Hepatocyte (in vitro differentiated cells): ENCODE results near the gene TCEAL5. TPM values are rescaled to one million over a fixed set of nuclear protein-coding genes. Genes with fewer than 3 reads are reported as not detected.

Experiments used
- DNase-seq: peaks from one replicate; pipeline ENCODE4 v3.0.0-alpha.2; 2016; ENCODE audit warnings: low spot score
- H2AFZ ChIP-seq: fragments of 200-600 bp; sonication (generic); 2 replicates; pipeline ENCODE4 v1.6.0; 2016; ENCODE audit warnings: antibody characterized with exemption, mild to moderate bottlenecking
- H3K27ac ChIP-seq: fragments of 200-600 bp; sonication (generic); 2 replicates; pipeline ENCODE4 v1.5.1; 2016; ENCODE audit warnings: mild to moderate bottlenecking
- H3K27me3 ChIP-seq: fragments of 200-600 bp; sonication (generic); 2 replicates; pipeline ENCODE4 v1.6.1; 2016
- H3K36me3 ChIP-seq: fragments of 200-600 bp; sonication (generic); replicated peaks from 2 replicates; pipeline ENCODE4 v1.5.1; 2016; ENCODE audit warnings: low read depth; ENCODE audit not compliant: insufficient read depth
- H3K4me1 ChIP-seq: fragments of 200-600 bp; sonication (generic); 2 replicates; pipeline ENCODE4 v1.5.1; 2016; ENCODE audit warnings: mild to moderate bottlenecking, moderate library complexity; ENCODE audit not compliant: insufficient read depth
- H3K4me2 ChIP-seq: fragments of 200-600 bp; sonication (generic); 2 replicates; pipeline ENCODE4 v1.6.0; 2016
- H3K4me3 ChIP-seq: fragments of 200-600 bp; sonication (generic); 2 replicates; pipeline ENCODE4 v1.5.1; 2016; ENCODE audit warnings: mild to moderate bottlenecking
- H3K79me2 ChIP-seq: fragments of 200-600 bp; sonication (generic); 2 replicates; pipeline ENCODE4 v1.6.0; 2017; ENCODE audit warnings: mild to moderate bottlenecking
- H3K9me2 ChIP-seq: fragments of 200-600 bp; sonication (generic); replicated peaks from 2 replicates; pipeline ENCODE4 v1.6.0; 2017; ENCODE audit warnings: mild to moderate bottlenecking; ENCODE audit not compliant: insufficient read depth
- H3K9me3 ChIP-seq: fragments of 200-600 bp; sonication (generic); 2 replicates; pipeline ENCODE4 v1.5.1; 2016; ENCODE audit warnings: low read depth, mild to moderate bottlenecking
- H4K20me1 ChIP-seq: fragments of 200-600 bp; sonication (generic); 2 replicates; pipeline ENCODE4 v1.6.0; 2016; ENCODE audit warnings: mild to moderate bottlenecking; ENCODE audit not compliant: insufficient read depth, poor library complexity, severe bottlenecking
- CTCF ChIP-seq: fragments of 200-600 bp; sonication (generic); IDR thresholded peaks from 2 replicates; pipeline ENCODE4 v1.5.1; 2016; ENCODE audit warnings: antibody characterized with exemption, mild to moderate bottlenecking; ENCODE audit not compliant: poor library complexity
- EZH2 ChIP-seq: fragments of 200-600 bp; sonication (generic); IDR thresholded peaks from 2 replicates; pipeline ENCODE4 v1.6.1; 2016; ENCODE audit warnings: antibody characterized with exemption, mild to moderate bottlenecking, borderline replicate concordance
- EZH2phosphoT487 ChIP-seq: fragments of 200-600 bp; sonication (generic); IDR thresholded peaks from one replicate; pipeline ENCODE4 v1.6.1; 2018; ENCODE audit warnings: antibody characterized with exemption, mild to moderate bottlenecking, low read depth, moderate library complexity; ENCODE audit not compliant: unreplicated experiment, severe bottlenecking
- WGBS: methylation state at CpG from one replicate; pipeline ENCODE4 v1.1.6; 2016; ENCODE audit warnings: low lambda C conversion rate; ENCODE audit errors: missing lambda C conversion rate; 5-methylcytosine and 5-hydroxymethylcytosine counted together
- polyA plus RNA-seq: library from polyadenylated mRNA; unstranded; fragments of >200 nt; fragmentation: Nextera tagmentation; extraction: Ambion mirVana; gene quantifications from 2 replicates; pipeline ENCODE4 v1.2.1, GENCODE V29; 2016
- total RNA-seq: library from RNA; depleted of rRNA; stranded (reverse); fragments of >200 nt; gene quantifications from 2 replicates; pipeline ENCODE4 v1.2.3, GENCODE V29; 2014

The TCEAL5 gene
- total RNA-seq (not detected in 2 replicates), polyA plus RNA-seq (0.17 TPM in 1 of 2 replicates, not detected in the other)

- H4K20me1 ChIP-seq = no peaks in the 10 kb centered on the region
- WGBS = 70% methylated on average over 16 of the region's 17 CpGs
- H3K36me3 ChIP-seq = no peaks in the 10 kb centered on the region
- no peak for DNase-seq
- H3K27me3 ChIP-seq = no peaks in the 10 kb centered on the region
- H3K79me2 ChIP-seq = no peaks in the 10 kb centered on the region
- TF ChIP-seq EZH2phosphoT487 = no peak
- no peak for TF ChIP-seq EZH2
- TF ChIP-seq CTCF = no peak
- H3K9me2 ChIP-seq = no peaks in the 10 kb centered on the region
- no peak within 1 kb of the TSS for H2AFZ ChIP-seq
- H3K27ac ChIP-seq = no peak within 1 kb of the TSS
- H3K4me3 ChIP-seq = no peak within 1 kb of the TSS
- H3K4me2 ChIP-seq = no peak within 1 kb of the TSS
- no peaks in the 10 kb centered on the region for H3K9me3 ChIP-seq
- no peaks in the 10 kb centered on the region for H3K4me1 ChIP-seq
Observed at GRCh38 chrX:103276581-103277002, at the start of gene TCEAL5. TSS of gene TCEAL5 (minus strand) at chrX:103276750. CDS start at chrX:103274563, 2,187 bp downstream.

- Histone ChIP-seq H3K4me2 (peak overlapping the region; percentile 71), H2AFZ (peak overlapping the region; percentile 46)
Observed at GRCh38 chrX:103311399-103311780, 34.8 kb upstream of the TCEAL5 start.

GRCh38 chrX:103310555-103311398, 34.2 kb upstream of the TCEAL5 start, which contains the start of gene BEX2:
TSS of gene BEX2 (minus strand) at chrX:103310990. CDS start at chrX:103309976, 1,014 bp downstream.
- Histone ChIP-seq H3K36me3 (no peaks in the 10 kb centered on the region), H2AFZ (peak within 1 kb of the TSS; percentile 63), H3K79me2 (no peaks in the 10 kb centered on the region), H3K4me1 (no peaks in the 10 kb centered on the region), H3K27ac (peak within 1 kb of the TSS; percentile 53), H3K9me3 (no peaks in the 10 kb centered on the region), H3K9me2 (no peaks in the 10 kb centered on the region), H3K4me2 (peak within 1 kb of the TSS; percentile 71), H4K20me1 (no peaks in the 10 kb centered on the region), H3K4me3 (peak within 1 kb of the TSS; percentile 58), H3K27me3 (no peaks in the 10 kb centered on the region)
- DNase-seq = peak; percentile 90
- WGBS = 41% methylated on average over 16 of the region's 52 CpGs
- TF ChIP-seq CTCF (no peak), EZH2phosphoT487 (no peak), EZH2 (no peak)

More at GRCh38 chrX:103311399-103311780, 34.8 kb upstream of the TCEAL5 start:
- WGBS = 71% methylated on average over 3 of the region's 3 CpGs
- no peaks in the 10 kb centered on the region for H3K36me3 ChIP-seq
- H3K9me2 ChIP-seq = no peaks in the 10 kb centered on the region
- H3K4me3 ChIP-seq = no peak overlapping the region
- DNase-seq = no peak
- no peaks in the 10 kb centered on the region for H4K20me1 ChIP-seq
- H3K79me2 ChIP-seq = no peaks in the 10 kb centered on the region
- H3K27ac ChIP-seq = no peak overlapping the region
- H3K9me3 ChIP-seq = no peaks in the 10 kb centered on the region
- TF ChIP-seq EZH2 (no peak), CTCF (no peak), EZH2phosphoT487 (no peak)
- no peaks in the 10 kb centered on the region for H3K4me1 ChIP-seq
- no peaks in the 10 kb centered on the region for H3K27me3 ChIP-seq
